Measurements from ENCODE around the gene IPP.
"Not testable (repeated sequence)": the region's sequence is repeated elsewhere in the genome, so short reads cannot be mapped to it uniquely, and the experiment has no call there.

The IPP gene

DNA sequence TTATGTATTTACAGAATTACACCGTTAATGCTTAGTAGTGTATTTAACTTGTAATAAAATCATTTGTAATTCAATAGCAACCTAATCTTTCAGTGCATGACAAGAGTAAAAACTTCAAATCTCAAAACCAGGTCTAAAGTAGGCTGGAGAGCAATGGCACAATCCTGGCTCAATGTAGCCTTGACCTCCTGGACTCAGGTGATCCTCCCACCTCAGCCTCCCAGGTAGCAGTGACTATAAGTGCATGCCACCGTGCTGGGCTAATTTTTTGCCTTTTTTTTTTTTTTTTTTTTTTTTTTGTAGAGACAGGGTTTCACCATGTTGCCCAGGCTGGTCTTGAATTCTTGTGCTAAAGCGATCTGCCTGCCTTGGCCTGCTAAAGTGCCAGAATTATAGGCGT, 11.3 kb downstream of the IPP start:
- no peak for DNase-seq

DNA sequence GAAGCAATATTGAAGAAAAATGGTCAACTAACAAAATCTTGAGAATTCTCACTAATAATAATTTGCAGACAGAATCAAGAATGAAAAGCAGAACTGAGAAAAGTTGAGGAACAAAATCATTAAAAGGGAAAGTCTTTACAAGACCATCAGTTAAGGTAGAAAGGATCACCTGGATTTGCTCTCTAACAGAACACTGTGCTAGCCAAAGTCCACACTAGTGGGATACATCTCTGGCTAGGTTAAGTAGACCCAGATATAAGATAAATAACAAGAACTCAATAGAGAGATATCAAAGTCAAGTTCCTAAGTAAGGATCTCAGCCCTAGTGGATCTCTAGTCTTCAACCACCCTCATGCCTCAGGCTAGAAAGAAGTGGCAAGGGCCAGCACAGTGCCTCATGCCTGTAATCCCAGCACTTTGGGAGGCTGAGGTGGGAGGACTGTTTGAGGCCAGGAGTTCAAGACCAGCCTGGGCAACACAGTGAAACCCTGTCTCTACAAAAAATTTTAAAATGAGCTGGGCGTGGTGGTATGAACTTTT, 19.6 kb downstream of the IPP start:
- no peak for DNase-seq

DNA sequence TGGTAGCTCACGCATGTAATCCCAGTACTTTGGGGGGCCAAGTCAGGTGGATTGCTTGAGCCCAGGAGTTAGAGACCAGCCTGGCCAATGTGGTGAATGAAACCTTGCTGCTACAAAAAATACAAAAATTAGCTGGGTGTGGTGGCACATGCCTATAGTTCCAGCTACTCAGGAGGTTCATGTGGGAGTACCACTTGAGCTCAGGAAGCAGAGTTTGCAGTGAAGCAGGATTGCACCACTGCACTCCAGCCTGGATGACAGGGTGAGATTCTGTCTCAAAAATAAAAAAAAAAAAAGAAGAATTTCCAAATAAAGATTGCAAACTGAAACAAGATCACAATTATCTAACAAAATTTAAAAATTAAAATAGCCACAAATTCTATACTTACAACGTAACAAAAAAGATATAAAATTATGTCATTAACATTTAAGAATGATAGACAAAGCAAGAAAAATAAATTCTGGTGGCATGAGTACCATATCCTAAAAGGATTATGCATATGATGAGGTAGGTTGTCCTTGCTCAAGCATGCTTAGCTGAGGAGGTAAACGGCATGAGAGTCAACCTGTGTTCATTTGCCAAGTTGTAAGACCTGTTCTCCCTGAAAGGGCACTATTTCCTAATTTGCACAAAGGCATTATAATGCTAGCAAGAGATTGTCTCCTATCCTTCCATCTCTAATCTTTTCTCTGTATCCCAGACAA, 20.2 kb downstream of the IPP start:
- no peak for DNase-seq

DNA sequence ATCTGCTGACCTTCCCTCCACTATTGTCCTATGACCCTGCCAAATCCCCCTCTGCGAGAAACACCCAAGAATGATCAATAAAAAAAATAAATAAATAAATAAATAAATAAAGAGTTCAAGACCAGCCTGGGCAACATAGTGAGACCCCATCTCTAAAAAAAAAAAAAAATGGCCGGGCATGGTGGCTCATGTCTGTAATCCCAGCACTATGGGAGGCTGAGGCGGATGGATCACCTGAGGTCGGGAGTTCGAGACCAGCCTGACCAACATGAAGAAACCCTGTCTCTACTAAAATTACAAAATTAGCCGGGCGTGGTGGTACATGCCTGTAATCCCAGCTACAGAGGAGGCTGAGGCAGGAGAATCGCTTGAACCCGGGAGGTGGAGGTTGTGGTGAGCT, 24.4 kb downstream of the IPP start:
- DNase-seq, result not testable (repeated sequence)

DNA sequence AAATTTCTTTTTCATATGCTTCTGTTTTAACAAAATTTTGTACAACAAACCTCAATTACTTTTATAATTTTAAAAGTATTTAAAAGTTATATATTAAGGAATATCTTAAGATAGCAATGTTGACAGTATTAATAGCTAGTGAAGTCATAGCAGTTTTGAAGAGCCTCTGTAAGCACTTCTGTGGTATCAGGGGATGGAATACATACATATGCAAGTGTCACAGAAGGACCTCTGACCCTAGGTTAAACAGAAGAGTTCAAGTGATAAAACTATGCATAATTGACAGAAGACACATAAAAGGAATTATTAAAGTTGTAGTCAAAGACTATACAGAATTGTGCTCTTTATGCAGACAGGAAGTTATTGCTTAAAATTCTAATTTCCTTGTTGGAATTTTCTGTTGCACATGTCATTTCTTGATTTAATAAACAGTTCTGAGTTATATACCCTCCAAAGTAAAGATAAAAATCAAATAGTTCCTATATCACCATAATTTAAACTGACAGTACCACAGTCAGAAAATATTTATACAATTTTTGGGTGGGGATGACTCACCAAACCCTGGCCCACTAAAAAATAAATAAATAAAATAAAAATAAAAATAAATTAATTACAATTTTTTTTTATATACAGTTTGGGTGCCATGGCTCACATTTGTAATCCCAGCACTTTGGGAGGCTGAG, 27.1 kb downstream of the IPP start:
- no peak for DNase-seq

DNA sequence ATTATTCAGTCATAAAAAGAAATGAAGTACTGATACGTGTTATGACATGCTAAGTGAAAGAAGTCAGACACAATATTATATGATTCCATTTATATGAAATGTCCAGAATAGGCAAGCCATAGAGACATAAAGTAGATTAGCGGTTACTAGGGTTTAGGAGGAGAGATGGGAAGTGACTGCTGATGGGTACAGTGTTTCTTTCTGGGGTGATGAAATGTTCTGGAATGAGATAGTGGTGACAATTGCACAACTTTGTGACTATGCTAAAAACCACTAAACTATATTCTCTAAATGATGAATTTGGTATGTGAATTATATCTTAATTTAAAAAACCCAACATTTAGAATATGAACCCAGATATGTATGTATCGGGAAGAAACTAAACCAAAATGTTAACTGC, 27.6 kb downstream of the IPP start:
- no peak for DNase-seq

DNA sequence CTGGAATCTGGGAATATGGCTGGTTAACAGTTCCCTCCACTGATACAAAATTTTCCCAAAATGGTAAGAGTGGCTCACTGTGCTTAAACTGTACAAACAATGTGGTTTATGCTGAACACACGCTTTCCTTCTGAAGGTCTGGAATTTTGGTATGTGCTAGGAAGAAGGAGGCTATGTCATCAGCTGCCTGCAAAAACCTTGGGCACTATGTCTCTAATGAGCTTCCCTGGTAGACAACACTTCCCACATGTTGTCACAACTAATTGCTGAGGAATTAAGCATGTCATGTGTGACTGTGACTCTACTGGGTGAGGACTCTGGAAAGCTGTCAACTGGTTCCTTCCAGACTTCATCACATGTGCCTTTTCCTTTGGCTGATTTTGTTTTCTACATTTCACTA, 29.2 kb downstream of the IPP start:
- no peak for DNase-seq

DNA sequence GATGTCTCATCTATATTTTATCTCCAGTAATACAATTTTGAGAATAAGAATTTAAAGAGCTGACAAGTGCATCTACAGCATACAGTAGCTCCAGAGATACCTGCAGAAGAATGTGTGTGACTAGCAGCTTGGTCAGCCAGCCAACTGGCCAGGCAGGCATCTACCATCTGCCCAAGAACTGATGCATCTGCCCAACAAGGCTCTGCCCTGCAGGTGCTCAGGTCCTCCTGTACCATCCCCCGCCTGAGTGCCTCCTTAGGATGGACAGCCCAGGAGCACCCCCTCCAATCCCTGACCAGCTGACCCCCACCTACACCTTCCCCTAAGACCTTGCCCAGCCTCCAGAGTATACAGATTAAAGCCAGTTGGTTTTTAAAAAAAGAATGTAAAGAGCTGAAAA, 32.2 kb downstream of the IPP start:
- no peak for DNase-seq

DNA sequence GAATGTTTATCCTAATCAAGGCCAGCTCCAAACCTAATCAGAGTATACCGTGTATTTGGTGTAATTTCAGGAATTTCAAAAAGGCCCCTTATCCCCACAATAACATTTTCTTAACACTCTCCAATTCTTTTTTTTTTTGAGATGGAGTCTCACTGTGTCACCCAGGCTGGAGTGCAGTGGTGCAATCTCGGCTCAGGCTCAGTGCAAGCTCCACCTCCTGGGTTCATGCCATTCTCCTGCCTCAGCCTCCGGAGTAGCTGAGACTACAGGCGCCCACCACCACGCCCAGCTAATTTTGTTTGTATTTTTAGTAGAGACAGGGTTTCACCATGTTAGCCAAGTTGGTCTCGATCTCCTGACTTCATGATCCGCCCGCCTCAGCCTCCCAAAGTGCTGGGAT, 33.1 kb downstream of the IPP start:
- DNase-seq, result not testable (repeated sequence)

DNA sequence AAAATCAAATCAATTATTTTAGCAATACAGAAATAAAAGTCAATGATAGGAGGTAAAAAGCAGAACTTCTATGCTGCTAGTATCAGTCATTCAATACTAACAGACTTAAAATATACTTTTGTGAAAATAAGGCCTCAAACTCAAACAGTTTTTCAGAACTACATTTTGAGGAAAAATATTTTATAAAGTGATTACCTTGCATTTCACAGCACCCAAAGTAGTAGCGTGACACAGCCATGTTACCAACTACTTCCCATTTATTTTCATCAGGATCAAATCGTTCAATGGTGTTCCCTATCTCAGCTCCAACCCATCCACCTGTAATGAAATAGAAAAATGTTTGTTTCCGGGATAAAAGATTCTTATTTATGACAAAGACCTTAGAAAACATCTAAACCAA, 33.8 kb downstream of the IPP start:
- DNase-seq, result no peak

DNA sequence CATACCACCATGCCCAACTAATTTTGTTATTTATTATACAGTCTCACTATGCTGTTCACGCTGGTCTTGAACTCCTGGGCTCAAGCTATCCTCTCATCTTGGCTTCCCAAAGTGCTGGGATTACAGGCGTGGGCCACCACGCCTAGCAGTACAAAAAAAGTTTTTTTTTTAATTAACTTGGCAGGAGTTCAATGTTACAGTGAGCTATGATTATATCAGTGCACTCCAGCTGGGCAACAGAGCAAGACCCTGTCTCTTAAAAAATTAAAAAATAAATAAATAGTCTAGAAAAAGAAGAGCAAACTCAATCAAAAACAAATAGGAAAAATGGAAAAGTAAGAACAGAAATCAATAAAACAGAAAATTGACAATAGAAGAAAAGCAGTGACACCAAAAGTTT, 36.7 kb downstream of the IPP start:
- DNase-seq, result no peak

DNA sequence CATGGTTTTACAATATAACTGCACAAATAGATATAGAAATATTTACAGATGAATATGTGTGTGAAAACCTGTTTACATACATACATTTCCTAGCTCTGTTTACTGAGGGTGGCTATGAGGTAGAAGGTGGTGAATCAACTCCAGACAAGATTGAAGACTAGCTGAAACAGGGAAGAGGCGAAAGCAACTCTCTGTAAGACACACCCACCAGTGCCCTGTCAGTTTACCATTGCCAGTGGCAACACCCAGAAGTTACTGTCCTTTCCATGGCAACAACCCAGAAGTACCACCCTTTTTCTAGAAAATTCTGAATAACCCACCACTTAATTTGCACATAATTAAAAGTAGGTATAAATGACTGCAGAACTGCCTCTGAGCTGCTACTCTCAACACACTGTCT, 45.8 kb downstream of the IPP start:
- no peak for DNase-seq

DNA sequence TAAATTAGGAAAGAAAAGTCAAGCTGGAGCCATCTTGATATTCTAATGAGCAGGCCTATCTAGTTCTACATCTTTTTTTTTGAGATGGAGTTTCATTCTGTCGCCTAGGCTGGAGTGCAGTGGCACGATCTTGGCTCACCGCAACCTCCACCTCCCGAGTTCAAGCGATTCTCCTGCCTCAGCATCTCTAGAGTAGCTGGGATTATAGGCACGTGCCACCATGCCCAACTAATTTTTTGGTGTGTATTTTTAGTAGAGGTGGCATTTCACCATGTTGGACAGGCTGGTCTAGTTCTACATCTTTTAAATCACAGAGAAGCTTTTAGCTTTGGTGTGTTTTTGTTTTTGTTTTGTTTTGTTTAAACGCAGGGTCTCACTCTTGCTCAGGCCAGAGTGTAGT, 55.6 kb downstream of the IPP start:
- no peak for DNase-seq

DNA sequence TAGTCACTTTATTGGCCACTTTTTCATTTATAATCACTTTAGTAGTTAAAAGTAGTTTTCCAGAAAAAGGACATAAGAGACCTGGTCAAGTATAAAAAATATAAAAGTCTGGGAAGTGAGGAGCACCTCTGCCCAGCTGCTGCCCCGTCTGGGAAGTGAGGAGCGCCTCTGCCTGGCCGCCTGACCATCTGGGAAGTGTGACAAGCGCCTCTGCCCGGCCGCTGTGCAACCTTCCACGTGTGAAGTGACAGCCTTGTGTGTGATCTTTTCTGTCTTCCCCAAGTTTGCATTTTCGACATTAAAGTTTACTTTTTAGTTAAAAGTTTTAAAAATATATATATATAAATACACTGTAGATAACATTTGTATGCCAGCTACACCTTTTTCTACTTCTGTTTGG, 56.6 kb downstream of the IPP start:
- not testable (repeated sequence) for DNase-seq

DNA sequence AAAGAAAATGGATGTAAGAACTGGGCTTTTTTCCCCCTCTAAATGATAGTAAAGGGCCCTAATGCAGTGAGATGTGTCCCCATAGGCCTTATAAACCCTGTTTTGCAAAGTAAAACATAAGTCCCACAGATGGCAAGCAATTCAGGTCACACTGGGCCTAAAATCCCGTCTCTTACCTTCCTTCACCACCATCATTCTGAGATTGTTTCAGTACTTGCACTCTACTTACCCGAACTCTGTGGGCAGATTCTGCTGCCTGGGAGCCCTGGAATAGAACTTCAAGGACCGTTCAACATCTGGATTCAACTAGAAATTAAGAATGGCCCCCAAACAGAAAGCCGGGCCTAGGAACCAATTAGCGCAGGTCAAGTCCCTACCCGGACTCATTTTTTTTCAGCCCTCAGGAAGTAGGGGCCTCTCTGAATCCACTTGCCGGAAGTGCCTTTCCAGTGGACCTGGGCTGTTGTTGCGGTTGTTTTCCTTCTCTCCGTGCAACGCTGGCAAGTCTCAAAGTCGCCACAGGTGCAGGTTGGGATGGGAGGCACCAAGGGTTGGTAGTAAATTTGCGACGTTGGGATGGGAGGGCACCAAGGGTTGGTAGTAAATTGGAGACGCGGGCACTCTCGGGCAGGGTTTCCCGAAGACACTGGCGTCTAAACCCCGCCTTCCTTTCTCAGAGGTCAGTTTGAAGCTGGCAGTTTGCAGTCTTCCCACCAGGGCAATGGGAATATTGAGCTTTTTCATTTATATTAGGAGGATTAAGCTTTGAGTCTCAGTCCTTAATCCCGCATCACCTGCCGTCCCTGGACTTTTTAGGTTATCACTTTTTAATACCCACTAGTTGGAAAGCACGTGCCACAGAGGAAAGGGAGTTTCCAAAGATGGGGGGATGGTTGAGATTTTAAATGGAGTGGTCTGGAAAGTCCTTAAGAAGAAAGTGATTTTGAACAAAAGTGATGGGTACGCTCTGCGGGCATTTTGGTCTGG, 62.4 kb downstream of the IPP start, which contains the start of gene TMEM69:
Gene TMEM69, plus strand, starts transcription at position 428 of the 987 bp plus-strand sequence. CDS start 2,888 bp downstream, outside the sequence.
- peak; percentile 60 for DNase-seq

DNA sequence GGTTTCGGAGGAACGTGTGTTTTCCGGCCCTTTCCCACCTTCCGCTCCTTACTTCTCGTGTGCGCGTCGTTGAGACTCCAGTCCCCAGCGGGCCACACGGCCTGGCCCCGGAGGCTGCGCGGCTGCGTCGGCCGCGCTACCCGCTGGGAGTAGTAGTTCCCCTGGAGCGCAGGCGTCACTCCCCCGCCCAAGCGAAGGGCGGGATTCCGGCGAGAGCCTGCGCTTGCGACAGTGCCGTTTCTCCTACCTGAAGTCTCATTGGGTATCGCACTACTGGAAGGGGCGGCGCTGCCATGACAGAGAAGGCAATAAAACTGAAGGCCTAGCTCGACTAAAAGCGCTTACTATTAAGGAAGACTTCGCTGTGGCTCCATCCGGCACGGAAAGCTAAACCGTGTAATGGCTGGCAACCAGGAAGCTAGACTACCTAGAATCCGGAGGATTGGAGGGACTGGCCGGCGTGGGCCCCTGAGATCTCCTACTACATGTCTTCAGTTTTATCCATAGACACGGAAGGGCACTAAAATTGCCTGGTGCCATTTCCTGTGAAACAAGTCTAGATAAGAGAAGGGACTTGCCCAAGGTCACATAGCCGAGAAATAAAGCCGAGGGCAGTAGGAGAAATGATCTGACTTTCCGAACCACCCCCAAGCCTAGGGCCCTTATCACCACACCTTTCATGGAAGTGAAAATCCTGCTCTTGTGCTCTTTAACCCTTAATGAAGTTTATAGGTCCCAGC, 63.3 kb downstream of the IPP start:
- DNase-seq, result peak; percentile 93

DNA sequence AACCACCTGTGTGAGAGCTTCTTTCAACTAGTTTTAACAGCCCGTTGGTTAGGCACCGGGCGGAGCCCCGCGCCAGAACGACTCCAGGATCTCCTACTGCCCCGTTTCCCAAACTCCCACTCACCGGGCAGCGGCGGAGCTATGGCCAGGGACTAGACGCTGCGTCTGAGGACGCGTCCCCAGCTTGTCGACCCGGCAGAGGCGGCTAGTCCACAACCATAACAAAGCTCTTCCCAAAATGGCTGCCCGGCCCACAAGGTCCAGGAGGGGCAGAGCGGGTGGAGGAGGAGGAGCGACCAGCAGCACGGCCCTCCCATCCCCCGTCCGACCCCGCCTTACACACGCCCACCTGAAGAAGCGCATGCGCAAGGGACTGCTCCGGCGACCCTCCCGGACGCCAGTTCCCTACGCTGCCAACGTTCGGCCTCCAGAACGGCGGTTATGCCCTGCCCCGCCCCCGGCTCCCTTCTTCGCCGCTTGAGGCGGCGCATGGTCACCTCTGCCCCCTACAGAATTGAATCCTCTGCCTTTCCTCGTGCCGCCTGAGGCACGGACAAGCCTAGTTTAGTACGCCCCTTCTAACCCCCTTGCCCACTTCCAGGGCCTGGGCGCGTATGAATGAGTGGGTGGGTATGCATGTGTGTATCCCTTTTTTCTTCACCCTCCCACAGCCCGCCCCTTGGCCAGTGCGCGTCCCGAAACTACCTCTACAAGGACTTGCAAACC, 64.0 kb downstream of the IPP start, which contains the start of gene GPBP1L1:
Gene GPBP1L1, minus strand, starts transcription at position 246 of the 726 bp plus-strand sequence. CDS start 27,446 bp downstream, outside the sequence.
- DNase-seq, result peak; percentile 97

DNA sequence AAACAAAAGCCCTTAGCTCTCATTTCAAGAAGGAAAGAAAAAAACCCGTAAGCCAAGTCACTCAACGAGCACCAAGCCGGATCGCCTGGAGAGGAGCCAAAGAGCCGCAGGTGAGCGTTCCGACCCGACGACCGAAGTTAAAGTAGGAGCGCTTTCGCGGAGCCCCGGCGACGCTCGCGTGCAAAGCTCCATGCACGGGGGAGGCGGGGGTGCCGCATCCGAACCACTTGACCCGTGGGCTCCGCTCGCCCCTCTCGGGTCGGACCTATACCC, 64.5 kb downstream of the IPP start:
- DNase-seq, result peak; percentile 53

DNA sequence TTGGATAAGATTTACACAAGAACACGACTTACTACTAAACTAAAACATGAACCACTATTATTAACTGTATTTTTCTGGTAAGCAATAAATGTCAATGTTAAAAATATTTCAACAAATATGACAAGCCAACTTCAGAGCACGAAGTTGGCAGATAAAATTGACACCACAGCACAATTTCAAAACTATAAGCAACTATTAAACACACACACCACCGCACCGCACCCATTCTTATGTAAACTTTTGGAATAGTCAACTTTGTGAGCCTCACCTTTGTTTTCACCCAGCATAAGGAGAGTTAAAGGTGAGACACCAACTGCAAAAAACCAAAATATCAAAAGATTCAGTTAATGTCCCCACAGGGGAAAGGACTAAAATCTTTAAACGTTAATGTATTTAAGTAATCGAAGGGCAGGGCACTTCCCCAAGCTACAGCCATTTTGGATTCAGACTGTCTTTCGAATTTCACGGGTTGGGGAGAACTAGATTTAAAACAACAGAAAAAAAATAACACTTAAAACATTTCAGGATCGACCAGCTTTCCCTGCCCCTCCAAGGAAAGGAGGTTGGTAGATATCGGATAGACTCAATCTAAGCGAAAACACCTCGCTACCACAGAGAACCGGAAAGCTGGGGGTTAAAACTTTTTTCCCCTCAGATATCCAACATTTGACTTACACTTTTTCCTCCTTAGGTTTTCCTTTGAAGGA, 65.0 kb downstream of the IPP start:
- no peak for DNase-seq

DNA sequence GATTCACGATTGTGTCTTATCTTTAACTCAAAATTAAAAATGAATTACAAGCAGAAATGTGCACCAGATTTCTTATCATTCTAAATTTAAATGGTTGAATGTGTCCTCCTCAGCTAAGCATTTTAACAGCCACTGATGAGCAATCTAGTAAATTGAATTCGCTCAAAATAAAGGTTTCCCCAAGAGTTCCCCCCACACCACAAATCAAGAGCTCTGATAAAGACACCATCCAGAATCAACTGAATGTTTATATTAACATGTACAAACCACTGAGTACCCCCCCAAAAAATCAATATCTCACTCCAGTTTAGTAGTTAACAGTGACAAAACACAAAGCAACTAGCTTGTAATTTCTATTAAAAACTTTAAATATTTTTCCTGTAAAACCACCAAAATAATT, 66.1 kb downstream of the IPP start:
- DNase-seq, result no peak

DNA sequence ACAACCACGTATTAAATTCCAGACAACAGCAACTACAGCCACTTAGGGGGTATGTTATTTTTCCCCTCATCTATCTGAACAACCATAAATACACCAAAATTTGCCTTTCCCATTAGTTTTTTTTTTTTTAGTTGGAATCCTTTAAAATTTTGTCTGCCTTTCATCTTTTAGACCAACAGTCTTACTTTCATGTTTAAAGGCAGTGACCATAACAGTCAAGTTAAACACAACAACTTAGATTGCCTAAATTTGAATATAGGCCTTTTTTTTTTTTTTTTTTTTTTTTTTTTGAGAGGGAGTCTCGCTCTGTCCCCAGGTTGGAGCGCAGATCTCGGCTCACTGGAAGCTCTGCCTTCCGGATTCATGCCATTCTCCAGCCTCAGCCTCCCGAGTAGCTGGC, 67.5 kb downstream of the IPP start:
- no peak for DNase-seq

All from stimulated activated CD4-positive, alpha-beta T cell treated with anti-CD3 and anti-CD28 coated beads, Interleukin-12 subunit alpha, Interleukin-12 subunit beta, amount 100 ng/mL, for 4 hours (primary cell).